ENCODE results near the gene ASB6. TPM values are rescaled to one million over a fixed set of nuclear protein-coding genes. Genes with fewer than 3 reads are reported as not detected.
A peak's percentile ranks its signal among the peaks of the same experiment; 100 is the strongest.

ASB6 gene
- total RNA-seq, 1 experiment from 2014 or later, result 19.1 TPM

GRCh38 chr9:129624168-129624759 lies 17.7 kb downstream of the ASB6 start:
- Histone ChIP-seq H3K4me3 (ENCODE audit: low read length) (no peak overlapping the region), H3K27ac (ENCODE audit: low read length) (no peak overlapping the region), H4K20me1 (ENCODE audit: low read length) (peaks cover 12% of the 10 kb centered on the region; the same call in 1 of the 2 replicates), H2AFZ (ENCODE audit: low read length) (peak overlapping the region; percentile 4), H3K27me3 (ENCODE audit: low read length) (no peaks in the 10 kb centered on the region), H3K79me2 (ENCODE audit: low read length) (peaks cover 34% of the 10 kb centered on the region), H3K4me1 (ENCODE audit: insufficient read depth, low read length) (peaks cover 19% of the 10 kb centered on the region), H3K36me3 (ENCODE audit: low read depth, low read length) (no peaks in the 10 kb centered on the region; the same call in 1 of the 2 replicates), H3K9me3 (ENCODE audit: low read length) (no peaks in the 10 kb centered on the region), H3F3A (ENCODE audit: low read length, unreplicated experiment) (no peaks in the 10 kb centered on the region), H3K4me2 (ENCODE audit: low read length) (peak overlapping the region; percentile 46; the same call in 1 of the 2 replicates), H3K9ac (ENCODE audit: low read length) (no peak overlapping the region), H3K9me2 (replicated peaks; ENCODE audit: low read length) (no peaks in the 10 kb centered on the region)
- DNase-seq (peak; percentile 58), ATAC-seq (peak; percentile 31; the same call in 1 of the 2 replicates)
- CTCF ChIA-PET, result interaction anchor here (0.7 to 1.7 kb wide), 4 partner anchors 10 to 493 kb away, joined by 3 to 4 read pairs (median 3); no protein-coding TSS in a partner anchor
- BruUV-seq (replicated peaks), result no TSS peak
- intact Hi-C loops (cut with micrococcal nuclease), result no loop called here
- POLR2A ChIA-PET (ENCODE audit: unreplicated experiment), result no interaction called here
- TF ChIP-seq CTCF (conservative IDR thresholded peaks at IDR 0.05; ENCODE audit: low read depth, low read length) (peak; percentile 76), EZH2phosphoT487 (IDR thresholded peaks at IDR 0.05; ENCODE audit: borderline replicate concordance, low read length) (no peak)

GRCh38 chr9:129623331-129623730 lies 18.6 kb downstream of the ASB6 start:
- DNase-seq, result no peak
- Histone ChIP-seq H3K27me3 (ENCODE audit: low read length) (no peaks in the 10 kb centered on the region), H3K27ac (ENCODE audit: low read length) (no peak overlapping the region), H3K9me3 (ENCODE audit: low read length) (no peaks in the 10 kb centered on the region), H3F3A (ENCODE audit: low read length, unreplicated experiment) (no peaks in the 10 kb centered on the region), H4K20me1 (ENCODE audit: low read length) (peaks cover 12% of the 10 kb centered on the region; the same call in 1 of the 2 replicates), H2AFZ (ENCODE audit: low read length) (peak overlapping the region; percentile 61; the same call in 1 of the 2 replicates), H3K36me3 (ENCODE audit: low read depth, low read length) (no peaks in the 10 kb centered on the region), H3K4me1 (ENCODE audit: insufficient read depth, low read length) (peaks cover 19% of the 10 kb centered on the region), H3K9ac (ENCODE audit: low read length) (no peak overlapping the region), H3K4me2 (ENCODE audit: low read length) (peak overlapping the region; percentile 19; the same call in 1 of the 2 replicates), H3K79me2 (ENCODE audit: low read length) (peaks cover 25% of the 10 kb centered on the region), H3K9me2 (replicated peaks; ENCODE audit: low read length) (no peaks in the 10 kb centered on the region), H3K4me3 (ENCODE audit: low read length) (no peak overlapping the region)
- no peak for ATAC-seq
- no TSS peak for BruUV-seq (replicated peaks)
- CTCF ChIA-PET, result interaction anchor here (0.5 to 1.7 kb wide), 3 partner anchors 157 to 492 kb away, joined by 3 to 7 read pairs (median 4); no protein-coding TSS in a partner anchor
- POLR2A ChIA-PET (ENCODE audit: unreplicated experiment), result no interaction called here
- TF ChIP-seq EZH2phosphoT487 (IDR thresholded peaks at IDR 0.05; ENCODE audit: borderline replicate concordance, low read length), result no peak
- TF ChIP-seq EZH2 (IDR thresholded peaks at IDR 0.05; ENCODE audit: low read length, unreplicated experiment), result no peak
- no peak for TF ChIP-seq CTCF (conservative IDR thresholded peaks at IDR 0.05; ENCODE audit: low read depth, low read length)
- intact Hi-C loops (cut with micrococcal nuclease), result no loop called here

- CTCF ChIA-PET, result no interaction called here
These were observed 21.2 kb downstream of the ASB6 start, which contains the start of gene C9orf50 for GRCh38 chr9:129620669-129621295. Gene C9orf50 (minus strand): TSS chr9:129621101. CDS start chr9:129620574, 527 bp downstream.

More at GRCh38 chr9:129620669-129621295, 21.2 kb downstream of the ASB6 start, which contains the start of gene C9orf50:
- Histone ChIP-seq H3K4me1 (ENCODE audit: insufficient read depth, low read length) (no peaks in the 10 kb centered on the region), H4K20me1 (ENCODE audit: low read length) (no peaks in the 10 kb centered on the region), H3K9me2 (replicated peaks; ENCODE audit: low read length) (no peaks in the 10 kb centered on the region), H3K36me3 (ENCODE audit: low read depth, low read length) (no peaks in the 10 kb centered on the region), H3K9ac (ENCODE audit: low read length) (no peak within 1 kb of the TSS), H3K4me3 (ENCODE audit: low read length) (peak within 1 kb of the TSS; percentile 61), H3K79me2 (ENCODE audit: low read length) (no peaks in the 10 kb centered on the region), H3F3A (ENCODE audit: low read length, unreplicated experiment) (no peaks in the 10 kb centered on the region), H3K27me3 (ENCODE audit: low read length) (no peaks in the 10 kb centered on the region), H3K4me2 (ENCODE audit: low read length) (peak within 1 kb of the TSS; percentile 76), H2AFZ (ENCODE audit: low read length) (peak within 1 kb of the TSS; percentile 65; the same call in 1 of the 2 replicates), H3K9me3 (ENCODE audit: low read length) (no peaks in the 10 kb centered on the region), H3K27ac (ENCODE audit: low read length) (no peak within 1 kb of the TSS)
- TF ChIP-seq CTCF (conservative IDR thresholded peaks at IDR 0.05; ENCODE audit: low read depth, low read length), result no peak
- no peak for TF ChIP-seq EZH2phosphoT487 (IDR thresholded peaks at IDR 0.05; ENCODE audit: borderline replicate concordance, low read length)
- TF ChIP-seq EZH2 (IDR thresholded peaks at IDR 0.05; ENCODE audit: low read length, unreplicated experiment), result no peak
- POLR2A ChIA-PET (ENCODE audit: unreplicated experiment), result no interaction called here
- intact Hi-C loops (cut with micrococcal nuclease), result no loop called here
- no TSS peak for BruUV-seq (replicated peaks)
- DNase-seq (no peak), ATAC-seq (no peak)
